ENCODE data around the gene BAX. TPM values are rescaled to one million over a fixed set of nuclear protein-coding genes. Genes with fewer than 3 reads are reported as not detected.

The BAX gene
- total and polyA plus RNA-seq, 4 donors = 10.5 to 27.0 (median 14.8) TPM

- peak overlapping the region; percentile 18 to 53 (median 27) for H3K4me3 ChIP-seq (ENCODE audit: low read depth in 1 of 3, low read length in 3 of 3)
- H3K9ac ChIP-seq (ENCODE audit: low read depth in 1 of 2, low read length in 2 of 2) = peak overlapping the region; percentile 60 to 70
- H3K36me3 ChIP-seq (ENCODE audit: control insufficient read depth in 4 of 4, insufficient read depth in 3 of 4, low read depth in 1 of 4, low read length in 3 of 4) = peaks cover 0 to 5% (median 1%) of the 10 kb centered on the region in 4 donors
- DNase-seq (ENCODE audit: low spot score) = peak; percentile 82
- TF ChIP-seq RXRA (IDR thresholded peaks at IDR 0.05) (peak; percentile 39 to 55), FOXA1 (IDR thresholded peaks at IDR 0.05) (no peak), HNF4A (conservative IDR thresholded peaks at IDR 0.05) (peak; percentile 21 to 42), SP1 (IDR thresholded peaks at IDR 0.05) (no peak), REST (IDR thresholded peaks at IDR 0.05) (peak; percentile 83), TAF1 (conservative IDR thresholded peaks at IDR 0.05) (peak; percentile 21), YY1 (IDR thresholded peaks at IDR 0.05) (peak; percentile 45), RAD21 (IDR thresholded peaks at IDR 0.05) (peak in 1 of 2 donors; percentile 13)
- TF ChIP-seq, protein P1, sequence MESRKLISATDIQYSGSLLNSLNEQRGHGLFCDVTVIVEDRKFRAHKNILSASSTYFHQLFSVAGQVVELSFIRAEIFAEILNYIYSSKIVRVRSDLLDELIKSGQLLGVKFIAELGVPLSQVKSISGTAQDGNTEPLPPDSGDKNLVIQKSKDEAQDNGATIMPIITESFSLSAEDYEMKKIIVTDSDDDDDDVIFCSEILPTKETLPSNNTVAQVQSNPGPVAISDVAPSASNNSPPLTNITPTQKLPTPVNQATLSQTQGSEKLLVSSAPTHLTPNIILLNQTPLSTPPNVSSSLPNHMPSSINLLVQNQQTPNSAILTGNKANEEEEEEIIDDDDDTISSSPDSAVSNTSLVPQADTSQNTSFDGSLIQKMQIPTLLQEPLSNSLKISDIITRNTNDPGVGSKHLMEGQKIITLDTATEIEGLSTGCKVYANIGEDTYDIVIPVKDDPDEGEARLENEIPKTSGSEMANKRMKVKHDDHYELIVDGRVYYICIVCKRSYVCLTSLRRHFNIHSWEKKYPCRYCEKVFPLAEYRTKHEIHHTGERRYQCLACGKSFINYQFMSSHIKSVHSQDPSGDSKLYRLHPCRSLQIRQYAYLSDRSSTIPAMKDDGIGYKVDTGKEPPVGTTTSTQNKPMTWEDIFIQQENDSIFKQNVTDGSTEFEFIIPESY (IDR thresholded peaks at IDR 0.05) = no peak
- H3K4me1 ChIP-seq (ENCODE audit: control insufficient read depth in 4 of 4, insufficient read depth in 4 of 4, low read length in 3 of 4) = peaks cover 7 to 28% (median 18%) of the 10 kb centered on the region in 4 donors
- no peaks in the 10 kb centered on the region for H3K27me3 ChIP-seq (ENCODE audit: control insufficient read depth in 4 of 4, insufficient read depth in 4 of 4, low read length in 3 of 4)
- no peaks in the 10 kb centered on the region for H3K9me3 ChIP-seq (ENCODE audit: control insufficient read depth in 4 of 4, low read length in 3 of 4)
- 45% methylated on average over 22 of the region's 22 CpGs for WGBS
- H3K27ac ChIP-seq (ENCODE audit: low read depth in 1 of 2, low read length in 2 of 2) = peak overlapping the region; percentile 90 to 96
Measured at GRCh38 chr19:48962029-48962848, 7.6 kb downstream of the BAX start.

DNA sequence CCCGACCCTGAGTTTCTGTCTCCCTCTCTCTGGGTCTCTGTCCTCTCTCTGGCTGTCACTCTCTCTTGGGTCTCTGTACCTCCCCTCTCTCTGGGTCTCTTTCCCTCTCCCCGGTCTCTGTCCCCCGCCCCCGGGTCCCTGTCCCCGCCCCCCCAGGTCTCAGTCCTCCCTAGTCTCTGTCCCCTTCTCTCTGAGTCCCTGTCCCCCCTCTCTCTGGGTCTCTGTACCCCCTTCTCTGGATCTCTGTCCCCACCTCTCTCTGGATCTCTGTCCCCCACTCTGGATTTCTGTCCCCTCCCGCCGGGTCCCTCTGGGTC, 8.1 kb downstream of the BAX start:
- H3K27me3 ChIP-seq (ENCODE audit: control insufficient read depth in 4 of 4, insufficient read depth in 4 of 4, low read length in 3 of 4) = no peaks in the 10 kb centered on the region
- TF ChIP-seq GABPA (IDR thresholded peaks at IDR 0.05 in 1 of 2, conservative IDR thresholded peaks at IDR 0.05 in 1 of 2) = no peak
- no peak for TF ChIP-seq RAD21 (IDR thresholded peaks at IDR 0.05)
- peak overlapping the region; percentile 70 to 92 for H3K9ac ChIP-seq (ENCODE audit: low read depth in 1 of 2, low read length in 2 of 2)
- H3K27ac ChIP-seq (ENCODE audit: low read depth in 1 of 2, low read length in 2 of 2) = peak overlapping the region; percentile 90 to 96
- H3K36me3 ChIP-seq (ENCODE audit: control insufficient read depth in 4 of 4, insufficient read depth in 3 of 4, low read depth in 1 of 4, low read length in 3 of 4) = peaks cover 0 to 5% (median 1%) of the 10 kb centered on the region in 4 donors
- 12% methylated on average over 7 of the region's 7 CpGs for WGBS
- peaks cover 7 to 32% (median 18%) of the 10 kb centered on the region in 4 donors for H3K4me1 ChIP-seq (ENCODE audit: control insufficient read depth in 4 of 4, insufficient read depth in 4 of 4, low read length in 3 of 4)
- H3K4me3 ChIP-seq (ENCODE audit: low read depth in 1 of 3, low read length in 3 of 3) = peak overlapping the region; percentile 18 to 53 (median 27)
- no peaks in the 10 kb centered on the region for H3K9me3 ChIP-seq (ENCODE audit: control insufficient read depth in 4 of 4, low read length in 3 of 4)
- peak; percentile 47 for DNase-seq (ENCODE audit: low spot score)

All from liver (tissue), 9 donors.